ENCODE results near the gene B3GNT3. TPM values are rescaled to one million over a fixed set of nuclear protein-coding genes. Genes with fewer than 3 reads are reported as not detected.

B3GNT3 gene
- total RNA-seq, 2 donors from 2014 or later = 2.0 to 6.0 TPM

DNA sequence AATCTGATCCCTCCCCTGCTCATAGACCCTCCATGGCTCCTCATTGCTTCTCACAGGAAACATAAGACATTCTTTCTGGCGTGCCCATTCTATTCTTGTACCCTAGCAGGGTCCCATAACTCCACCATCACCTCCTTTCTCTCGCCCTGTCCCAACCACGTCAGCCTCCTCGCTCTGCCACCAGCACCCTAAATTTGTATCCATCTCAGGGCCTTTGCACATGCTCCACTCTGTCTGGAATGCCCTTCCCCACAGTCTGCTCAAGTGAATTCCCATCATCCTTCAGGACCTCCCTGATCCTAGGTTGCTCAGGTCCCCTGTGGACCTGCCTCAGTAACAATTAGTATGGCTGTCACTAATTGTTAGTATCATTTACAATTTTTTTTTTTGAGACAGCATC lies 10.5 kb downstream of the B3GNT3 start:
- no peak for TF ChIP-seq POLR2A (IDR thresholded peaks at IDR 0.05)
- TF ChIP-seq, protein P1, sequence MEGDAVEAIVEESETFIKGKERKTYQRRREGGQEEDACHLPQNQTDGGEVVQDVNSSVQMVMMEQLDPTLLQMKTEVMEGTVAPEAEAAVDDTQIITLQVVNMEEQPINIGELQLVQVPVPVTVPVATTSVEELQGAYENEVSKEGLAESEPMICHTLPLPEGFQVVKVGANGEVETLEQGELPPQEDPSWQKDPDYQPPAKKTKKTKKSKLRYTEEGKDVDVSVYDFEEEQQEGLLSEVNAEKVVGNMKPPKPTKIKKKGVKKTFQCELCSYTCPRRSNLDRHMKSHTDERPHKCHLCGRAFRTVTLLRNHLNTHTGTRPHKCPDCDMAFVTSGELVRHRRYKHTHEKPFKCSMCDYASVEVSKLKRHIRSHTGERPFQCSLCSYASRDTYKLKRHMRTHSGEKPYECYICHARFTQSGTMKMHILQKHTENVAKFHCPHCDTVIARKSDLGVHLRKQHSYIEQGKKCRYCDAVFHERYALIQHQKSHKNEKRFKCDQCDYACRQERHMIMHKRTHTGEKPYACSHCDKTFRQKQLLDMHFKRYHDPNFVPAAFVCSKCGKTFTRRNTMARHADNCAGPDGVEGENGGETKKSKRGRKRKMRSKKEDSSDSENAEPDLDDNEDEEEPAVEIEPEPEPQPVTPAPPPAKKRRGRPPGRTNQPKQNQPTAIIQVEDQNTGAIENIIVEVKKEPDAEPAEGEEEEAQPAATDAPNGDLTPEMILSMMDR (IDR thresholded peaks at IDR 0.05) = no peak
- H3K4me1 ChIP-seq = no peaks in the 10 kb centered on the region
- no peaks in the 10 kb centered on the region for H3K36me3 ChIP-seq (replicated peaks in 1 of 2; ENCODE audit: insufficient read depth in 1 of 2, low read depth in 2 of 2)
- WGBS, 2 donors = 88 to 99% methylated on average over 4 of the region's 4 CpGs
- H3K4me3 ChIP-seq = no peak overlapping the region
- ATAC-seq (no peak), DNase-seq (no peak)
- intact Hi-C loops (cut with DNase I) = no loop called here
- no peaks in the 10 kb centered on the region for H3K9me3 ChIP-seq
- no peaks in the 10 kb centered on the region for H3K27me3 ChIP-seq
- H3K27ac ChIP-seq = no peak overlapping the region

DNA sequence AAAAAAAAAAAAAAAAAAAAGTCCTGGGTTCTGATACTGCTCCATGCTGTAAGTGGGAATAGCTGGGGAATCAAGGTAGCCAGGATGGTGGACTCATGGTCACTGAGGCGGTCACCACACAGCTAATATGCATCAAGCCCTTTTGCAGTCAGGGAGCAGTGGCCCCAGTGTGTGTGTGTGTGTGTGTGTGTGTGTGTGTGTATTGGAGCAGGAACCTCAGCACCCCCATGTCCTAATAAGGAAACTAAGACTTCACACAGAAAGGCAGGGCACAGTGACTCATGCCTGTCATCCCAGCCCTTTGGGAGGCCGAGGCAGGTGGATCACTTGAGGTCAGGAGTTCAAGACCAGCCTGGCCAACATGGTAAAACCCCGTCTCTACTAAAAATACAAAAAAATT lies 12.0 kb downstream of the B3GNT3 start:
- WGBS, 2 donors = 71 to 88% methylated on average over 3 of the region's 3 CpGs
- ATAC-seq (no peak), DNase-seq (no peak)
- Histone ChIP-seq H3K27me3 (no peaks in the 10 kb centered on the region), H3K9me3 (no peaks in the 10 kb centered on the region), H3K36me3 (replicated peaks in 1 of 2; ENCODE audit: insufficient read depth in 1 of 2, low read depth in 2 of 2) (no peaks in the 10 kb centered on the region), H3K4me1 (no peaks in the 10 kb centered on the region), H3K27ac (no peak overlapping the region), H3K4me3 (no peak overlapping the region)
- TF ChIP-seq POLR2A (IDR thresholded peaks at IDR 0.05) = no peak
- TF ChIP-seq, protein P1 (IDR thresholded peaks at IDR 0.05) = no peak
- intact Hi-C loops (cut with DNase I) = no loop called here

DNA sequence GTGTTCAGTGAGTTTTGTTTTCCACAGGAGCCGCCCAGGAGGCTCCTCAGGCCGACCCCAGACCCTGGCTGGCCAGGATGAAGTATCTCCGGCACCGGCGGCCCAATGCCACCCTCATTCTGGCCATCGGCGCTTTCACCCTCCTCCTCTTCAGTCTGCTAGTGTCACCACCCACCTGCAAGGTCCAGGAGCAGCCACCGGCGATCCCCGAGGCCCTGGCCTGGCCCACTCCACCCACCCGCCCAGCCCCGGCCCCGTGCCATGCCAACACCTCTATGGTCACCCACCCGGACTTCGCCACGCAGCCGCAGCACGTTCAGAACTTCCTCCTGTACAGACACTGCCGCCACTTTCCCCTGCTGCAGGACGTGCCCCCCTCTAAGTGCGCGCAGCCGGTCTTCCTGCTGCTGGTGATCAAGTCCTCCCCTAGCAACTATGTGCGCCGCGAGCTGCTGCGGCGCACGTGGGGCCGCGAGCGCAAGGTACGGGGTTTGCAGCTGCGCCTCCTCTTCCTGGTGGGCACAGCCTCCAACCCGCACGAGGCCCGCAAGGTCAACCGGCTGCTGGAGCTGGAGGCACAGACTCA lies 12.9 kb downstream of the B3GNT3 start:
- no peaks in the 10 kb centered on the region for H3K4me1 ChIP-seq
- H3K4me3 ChIP-seq = no peak overlapping the region
- WGBS, 2 donors = 79 to 83% methylated on average over 22 to 36 of the region's 38 CpGs
- DNase-seq = no peak
- no peak overlapping the region for H3K27ac ChIP-seq
- no peak for ATAC-seq
- intact Hi-C loops (cut with DNase I) = no loop called here
- H3K27me3 ChIP-seq = no peaks in the 10 kb centered on the region
- TF ChIP-seq, protein P1 (IDR thresholded peaks at IDR 0.05) = no peak
- TF ChIP-seq POLR2A (IDR thresholded peaks at IDR 0.05) = no peak
- H3K36me3 ChIP-seq (replicated peaks in 1 of 2; ENCODE audit: insufficient read depth in 1 of 2, low read depth in 2 of 2) = no peaks in the 10 kb centered on the region
- no peaks in the 10 kb centered on the region for H3K9me3 ChIP-seq

DNA sequence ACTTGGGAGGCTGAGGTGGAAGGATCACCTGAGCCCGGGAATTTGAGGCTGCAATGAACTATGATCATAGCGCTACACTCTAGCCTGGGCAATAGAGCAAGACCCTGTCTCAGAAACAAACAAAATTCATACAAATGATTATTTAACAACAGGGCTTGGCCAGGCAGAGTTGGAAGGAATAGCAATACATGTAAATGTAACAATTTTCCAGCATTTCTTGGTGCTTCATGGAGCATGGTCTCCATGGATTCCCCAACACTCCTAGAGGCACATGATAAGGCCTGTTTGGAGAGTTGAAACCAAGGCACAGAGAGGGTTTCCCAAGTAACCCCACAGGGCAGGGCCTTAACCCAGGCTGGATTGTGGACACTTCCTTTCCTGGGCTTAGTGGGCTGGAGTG lies 16.2 kb downstream of the B3GNT3 start:
- no peak overlapping the region for H3K4me3 ChIP-seq
- H3K27ac ChIP-seq = no peak overlapping the region
- H3K9me3 ChIP-seq = no peaks in the 10 kb centered on the region
- no peak for ATAC-seq
- H3K27me3 ChIP-seq = no peaks in the 10 kb centered on the region
- intact Hi-C loops (cut with DNase I) = no loop called here
- H3K4me1 ChIP-seq = no peaks in the 10 kb centered on the region
- no peaks in the 10 kb centered on the region for H3K36me3 ChIP-seq (replicated peaks in 1 of 2; ENCODE audit: insufficient read depth in 1 of 2, low read depth in 2 of 2)
- no peak for TF ChIP-seq POLR2A (IDR thresholded peaks at IDR 0.05)
- TF ChIP-seq, protein P1 (IDR thresholded peaks at IDR 0.05) = no peak
- WGBS, 2 donors = 92 to 100% methylated on average over 2 of the region's 2 CpGs
- DNase-seq = no peak

DNA sequence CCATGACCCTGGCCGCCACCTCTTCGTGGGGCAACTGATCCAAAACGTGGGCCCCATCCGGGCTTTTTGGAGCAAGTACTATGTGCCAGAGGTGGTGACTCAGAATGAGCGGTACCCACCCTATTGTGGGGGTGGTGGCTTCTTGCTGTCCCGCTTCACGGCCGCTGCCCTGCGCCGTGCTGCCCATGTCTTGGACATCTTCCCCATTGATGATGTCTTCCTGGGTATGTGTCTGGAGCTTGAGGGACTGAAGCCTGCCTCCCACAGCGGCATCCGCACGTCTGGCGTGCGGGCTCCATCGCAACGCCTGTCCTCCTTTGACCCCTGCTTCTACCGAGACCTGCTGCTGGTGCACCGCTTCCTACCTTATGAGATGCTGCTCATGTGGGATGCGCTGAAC lies 16.7 kb downstream of the B3GNT3 start:
- DNase-seq (no peak), ATAC-seq (no peak)
- Histone ChIP-seq H3K4me1 (no peaks in the 10 kb centered on the region), H3K9me3 (no peaks in the 10 kb centered on the region), H3K4me3 (no peak overlapping the region), H3K36me3 (replicated peaks in 1 of 2; ENCODE audit: insufficient read depth in 1 of 2, low read depth in 2 of 2) (no peaks in the 10 kb centered on the region), H3K27ac (no peak overlapping the region), H3K27me3 (no peaks in the 10 kb centered on the region)
- TF ChIP-seq, protein P1 (IDR thresholded peaks at IDR 0.05) = no peak
- TF ChIP-seq POLR2A (IDR thresholded peaks at IDR 0.05) = no peak
- intact Hi-C loops (cut with DNase I) = no loop called here
- 84 to 96% methylated on average over 12 to 19 of the region's 20 CpGs for WGBS, 2 donors
